ENCODE data around the gene MTHFD1. TPM values are rescaled to one million over a fixed set of nuclear protein-coding genes. Genes with fewer than 3 reads are reported as not detected.
A peak's percentile ranks its signal among the peaks of the same experiment; 100 is the strongest.

The MTHFD1 gene
- total and polyA plus RNA-seq, 2 donors from 2014 or later: 73.0 to 76.1 TPM

GRCh38 chr14:64502887-64503433 is 114.8 kb downstream of the MTHFD1 start:
- Histone ChIP-seq H3K9me3 (ENCODE audit: control insufficient read depth in 2 of 3, insufficient read depth in 1 of 3, low read length in 3 of 3) (no peaks in the 10 kb centered on the region), H3K27ac (ENCODE audit: low read depth in 2 of 2, low read length in 2 of 2) (peak overlapping the region; percentile 98 to 100), H3K4me3 (ENCODE audit: low read length in 3 of 3) (peak overlapping the region; percentile 80 to 84 (median 84)), H3K4me1 (ENCODE audit: control insufficient read depth in 2 of 3, insufficient read depth in 2 of 3, low read depth in 1 of 3, low read length in 3 of 3) (peaks cover 2 to 21% (median 13%) of the 10 kb centered on the region in 3 donors), H3K27me3 (ENCODE audit: control insufficient read depth, insufficient read depth, low read length) (no peaks in the 10 kb centered on the region), H3K36me3 (ENCODE audit: control insufficient read depth in 2 of 3, insufficient read depth in 3 of 3, low read length in 3 of 3) (no peaks in the 10 kb centered on the region), H3K9ac (ENCODE audit: low read length in 3 of 3) (peak overlapping the region; percentile 37 to 95 (median 94))
- DNase-seq: peak in 3 of 5 donors; percentile 15 to 62 (median 60)
- TF ChIP-seq CTCF (IDR thresholded peaks at IDR 0.05; ENCODE audit: borderline replicate concordance, extremely low read depth, insufficient read depth): no peak
- FAIRE-seq: no peak
- intact Hi-C loops (cut with DNase I): no loop called here

GRCh38 chr14:64503434-64504309 is 115.5 kb downstream of the MTHFD1 start, which contains the start of gene ZBTB25:
ZBTB25 (minus strand) TSS chr14:64503838; CDS start chr14:64490533, 13,305 bp downstream.
- Histone ChIP-seq H3K27ac (ENCODE audit: low read depth in 2 of 2, low read length in 2 of 2) (peak within 1 kb of the TSS; percentile 98 to 100), H3K36me3 (ENCODE audit: control insufficient read depth in 2 of 3, insufficient read depth in 3 of 3, low read length in 3 of 3) (no peaks in the 10 kb centered on the region), H3K9me3 (ENCODE audit: control insufficient read depth in 2 of 3, insufficient read depth in 1 of 3, low read length in 3 of 3) (no peaks in the 10 kb centered on the region), H3K4me3 (ENCODE audit: low read length in 3 of 3) (peak within 1 kb of the TSS; percentile 83 to 84 (median 84)), H3K27me3 (ENCODE audit: control insufficient read depth, insufficient read depth, low read length) (no peaks in the 10 kb centered on the region), H3K9ac (ENCODE audit: low read length in 3 of 3) (peak within 1 kb of the TSS; percentile 44 to 95 (median 94)), H3K4me1 (ENCODE audit: control insufficient read depth in 2 of 3, insufficient read depth in 2 of 3, low read depth in 1 of 3, low read length in 3 of 3) (peaks cover 2 to 21% (median 13%) of the 10 kb centered on the region in 3 donors)
- DNase-seq (peak; percentile 93 to 98 (median 96)), FAIRE-seq (no peak)
- TF ChIP-seq CTCF (IDR thresholded peaks at IDR 0.05; ENCODE audit: borderline replicate concordance, extremely low read depth, insufficient read depth): no peak
- intact Hi-C loops (cut with DNase I): no loop called here

- no peak for FAIRE-seq
- TF ChIP-seq CTCF (IDR thresholded peaks at IDR 0.05; ENCODE audit: borderline replicate concordance, extremely low read depth, insufficient read depth): no peak
Observed at GRCh38 chr14:64504310-64504896, 116.2 kb downstream of the MTHFD1 start, which contains the start of gene ZBTB1. ZBTB1 (plus strand) TSS chr14:64504770; CDS start chr14:64521505, 16,735 bp downstream.

More at GRCh38 chr14:64504310-64504896, 116.2 kb downstream of the MTHFD1 start, which contains the start of gene ZBTB1:
- no peaks in the 10 kb centered on the region for H3K36me3 ChIP-seq (ENCODE audit: control insufficient read depth in 2 of 3, insufficient read depth in 3 of 3, low read length in 3 of 3)
- peaks cover 2 to 21% (median 13%) of the 10 kb centered on the region in 3 donors for H3K4me1 ChIP-seq (ENCODE audit: control insufficient read depth in 2 of 3, insufficient read depth in 2 of 3, low read depth in 1 of 3, low read length in 3 of 3)
- H3K4me3 ChIP-seq (ENCODE audit: low read length in 3 of 3): peak within 1 kb of the TSS; percentile 83 to 84 (median 84)
- H3K9ac ChIP-seq (ENCODE audit: low read length in 3 of 3): peak within 1 kb of the TSS; percentile 76 to 83 (median 80)
- peak; percentile 91 to 97 (median 92) for DNase-seq
- H3K27ac ChIP-seq (ENCODE audit: low read depth in 2 of 2, low read length in 2 of 2): peak within 1 kb of the TSS; percentile 98 to 100
- H3K9me3 ChIP-seq (ENCODE audit: control insufficient read depth in 2 of 3, insufficient read depth in 1 of 3, low read length in 3 of 3): no peaks in the 10 kb centered on the region
- H3K27me3 ChIP-seq (ENCODE audit: control insufficient read depth, insufficient read depth, low read length): no peaks in the 10 kb centered on the region
- intact Hi-C loops (cut with DNase I): no loop called here
